ENCODE measurements around the gene GXYLT2.

DNA sequence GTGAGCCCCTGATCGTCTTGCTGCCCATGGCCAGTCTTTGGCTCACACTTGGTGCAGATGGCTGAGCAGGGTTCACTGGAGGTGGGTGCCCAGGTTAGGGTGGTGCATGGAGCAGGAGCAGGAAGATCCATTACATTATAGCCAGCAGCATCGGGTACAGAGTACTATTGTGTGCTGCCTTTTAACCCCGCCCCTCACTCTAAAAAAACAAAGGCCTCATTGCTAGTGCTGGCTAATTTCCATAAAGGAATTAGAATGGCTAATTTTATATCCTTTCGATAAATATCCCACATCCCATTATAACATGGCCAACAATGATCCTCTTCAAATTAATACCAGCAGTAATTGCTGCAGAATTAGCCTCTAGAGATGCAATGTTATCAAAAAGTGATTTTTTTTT is 63.0 kb downstream of the GXYLT2 start:
- TF ChIP-seq, protein P1, sequence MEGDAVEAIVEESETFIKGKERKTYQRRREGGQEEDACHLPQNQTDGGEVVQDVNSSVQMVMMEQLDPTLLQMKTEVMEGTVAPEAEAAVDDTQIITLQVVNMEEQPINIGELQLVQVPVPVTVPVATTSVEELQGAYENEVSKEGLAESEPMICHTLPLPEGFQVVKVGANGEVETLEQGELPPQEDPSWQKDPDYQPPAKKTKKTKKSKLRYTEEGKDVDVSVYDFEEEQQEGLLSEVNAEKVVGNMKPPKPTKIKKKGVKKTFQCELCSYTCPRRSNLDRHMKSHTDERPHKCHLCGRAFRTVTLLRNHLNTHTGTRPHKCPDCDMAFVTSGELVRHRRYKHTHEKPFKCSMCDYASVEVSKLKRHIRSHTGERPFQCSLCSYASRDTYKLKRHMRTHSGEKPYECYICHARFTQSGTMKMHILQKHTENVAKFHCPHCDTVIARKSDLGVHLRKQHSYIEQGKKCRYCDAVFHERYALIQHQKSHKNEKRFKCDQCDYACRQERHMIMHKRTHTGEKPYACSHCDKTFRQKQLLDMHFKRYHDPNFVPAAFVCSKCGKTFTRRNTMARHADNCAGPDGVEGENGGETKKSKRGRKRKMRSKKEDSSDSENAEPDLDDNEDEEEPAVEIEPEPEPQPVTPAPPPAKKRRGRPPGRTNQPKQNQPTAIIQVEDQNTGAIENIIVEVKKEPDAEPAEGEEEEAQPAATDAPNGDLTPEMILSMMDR (conservative IDR thresholded peaks at IDR 0.05) = no peak
- no peak for TF ChIP-seq ZFX (IDR thresholded peaks at IDR 0.05)
